ENCODE measurements around the gene PIP5K1B.

Gene PIP5K1B

DNA sequence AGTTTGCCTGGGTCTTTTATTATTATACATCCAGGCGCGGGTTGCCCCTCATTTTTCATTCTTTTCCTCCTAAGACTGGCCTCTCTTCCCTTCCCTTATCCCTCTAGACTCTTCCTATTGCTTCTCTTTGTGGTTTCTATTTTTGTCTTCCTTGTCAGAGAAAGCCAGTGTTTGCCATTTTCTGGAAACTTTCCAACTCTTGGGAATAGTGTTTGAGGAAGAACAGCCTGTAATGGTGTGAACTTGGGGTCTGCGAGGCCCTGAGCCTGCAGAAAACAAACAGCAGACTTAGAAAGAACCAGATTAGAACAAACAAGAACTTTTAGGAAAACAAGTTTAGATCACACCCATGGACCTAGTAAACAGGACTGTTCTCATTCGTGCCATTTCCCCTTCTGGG is 293.3 kb downstream of the PIP5K1B start:
- ChIA-PET POLR2A (ENCODE audit: low non-redundant PET) (interaction anchor here (0.7 kb wide), 1 partner anchor 219 kb away, joined by 4 read pairs; no protein-coding TSS in a partner anchor), CTCF (interaction anchor here (1.0 kb wide), 1 partner anchor 13 kb away, joined by 3 read pairs; no protein-coding TSS in a partner anchor)
- H3K27ac ChIP-seq, result no peak overlapping the region
- DNase-seq (ENCODE audit: low spot score), result no peak
- TF ChIP-seq, protein P1, sequence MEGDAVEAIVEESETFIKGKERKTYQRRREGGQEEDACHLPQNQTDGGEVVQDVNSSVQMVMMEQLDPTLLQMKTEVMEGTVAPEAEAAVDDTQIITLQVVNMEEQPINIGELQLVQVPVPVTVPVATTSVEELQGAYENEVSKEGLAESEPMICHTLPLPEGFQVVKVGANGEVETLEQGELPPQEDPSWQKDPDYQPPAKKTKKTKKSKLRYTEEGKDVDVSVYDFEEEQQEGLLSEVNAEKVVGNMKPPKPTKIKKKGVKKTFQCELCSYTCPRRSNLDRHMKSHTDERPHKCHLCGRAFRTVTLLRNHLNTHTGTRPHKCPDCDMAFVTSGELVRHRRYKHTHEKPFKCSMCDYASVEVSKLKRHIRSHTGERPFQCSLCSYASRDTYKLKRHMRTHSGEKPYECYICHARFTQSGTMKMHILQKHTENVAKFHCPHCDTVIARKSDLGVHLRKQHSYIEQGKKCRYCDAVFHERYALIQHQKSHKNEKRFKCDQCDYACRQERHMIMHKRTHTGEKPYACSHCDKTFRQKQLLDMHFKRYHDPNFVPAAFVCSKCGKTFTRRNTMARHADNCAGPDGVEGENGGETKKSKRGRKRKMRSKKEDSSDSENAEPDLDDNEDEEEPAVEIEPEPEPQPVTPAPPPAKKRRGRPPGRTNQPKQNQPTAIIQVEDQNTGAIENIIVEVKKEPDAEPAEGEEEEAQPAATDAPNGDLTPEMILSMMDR (conservative IDR thresholded peaks at IDR 0.05; ENCODE audit: low read depth), result no peak

DNA sequence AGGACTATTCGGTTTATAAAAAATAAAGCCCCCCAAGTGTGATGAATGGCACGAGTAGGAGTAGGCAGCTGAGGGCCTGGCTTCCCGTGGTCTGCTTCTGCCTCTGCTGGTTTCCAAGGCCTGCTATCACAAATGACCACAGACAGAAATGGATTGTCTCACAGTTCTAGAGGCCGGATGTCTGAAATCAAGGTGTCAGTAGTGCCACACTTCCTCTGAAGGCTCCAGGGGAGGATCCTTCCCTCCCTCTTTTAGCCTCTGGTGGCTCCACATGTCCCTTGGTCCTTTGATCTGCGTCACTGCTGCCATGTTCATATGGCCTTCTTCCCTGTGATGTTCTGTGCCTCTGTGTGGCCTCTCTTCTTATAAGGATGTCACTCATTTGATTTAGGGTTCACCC is 293.8 kb downstream of the PIP5K1B start:
- no peak overlapping the region for H3K27ac ChIP-seq
- CTCF ChIA-PET, result interaction anchor here (0.5 to 1.3 kb wide), 10 partner anchors 11 to 415 kb away, joined by 3 to 8 read pairs (median 4); no protein-coding TSS in a partner anchor
- TF ChIP-seq, protein P1 (conservative IDR thresholded peaks at IDR 0.05; ENCODE audit: low read depth), result no peak
- DNase-seq (ENCODE audit: low spot score), result no peak
- POLR2A ChIA-PET (ENCODE audit: low non-redundant PET), result no interaction called here

DNA sequence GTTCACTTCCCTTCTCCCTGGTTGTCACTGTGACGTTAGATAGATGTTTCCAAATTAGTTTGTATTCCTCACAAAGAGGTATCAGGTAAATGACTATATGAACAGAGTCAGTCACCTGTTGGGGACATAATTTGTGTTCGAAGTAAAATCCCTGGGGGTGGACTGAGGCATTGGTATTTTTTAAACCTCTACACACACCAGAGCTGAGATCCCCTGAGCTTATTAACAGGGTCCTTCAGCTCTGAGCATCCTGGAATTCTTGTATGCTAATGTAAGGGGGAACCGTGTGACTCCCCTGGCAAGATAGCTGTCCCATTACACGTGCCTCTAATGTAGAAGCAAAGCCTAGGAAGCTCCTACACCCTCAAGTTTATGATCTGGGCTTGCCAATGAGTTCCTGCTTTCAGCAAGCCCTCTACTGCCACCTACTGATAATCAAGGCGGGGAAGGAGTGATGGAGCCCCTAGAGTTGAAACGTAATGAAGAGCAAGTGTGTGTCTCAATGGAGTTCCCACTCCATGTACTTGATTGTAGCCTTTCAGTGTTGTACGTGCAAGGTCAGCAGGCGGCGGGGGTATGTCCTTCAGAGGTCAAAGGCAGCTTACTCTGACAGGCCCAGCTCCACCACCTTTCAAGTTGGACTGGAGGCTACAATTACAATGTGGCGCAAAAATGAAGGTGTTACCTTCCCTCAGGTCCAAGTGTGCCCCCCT is 294.5 kb downstream of the PIP5K1B start:
- TF ChIP-seq, protein P1 (conservative IDR thresholded peaks at IDR 0.05; ENCODE audit: low read depth), result peak; percentile 65
- DNase-seq (ENCODE audit: low spot score), result peak; percentile 76
- ChIA-PET CTCF (interaction anchor here (0.5 to 1.3 kb wide), 24 partner anchors 10 to 1952 kb away, joined by 3 to 18 read pairs (median 3); no protein-coding TSS in a partner anchor), POLR2A (ENCODE audit: low non-redundant PET) (no interaction called here)
- no peak overlapping the region for H3K27ac ChIP-seq

DNA sequence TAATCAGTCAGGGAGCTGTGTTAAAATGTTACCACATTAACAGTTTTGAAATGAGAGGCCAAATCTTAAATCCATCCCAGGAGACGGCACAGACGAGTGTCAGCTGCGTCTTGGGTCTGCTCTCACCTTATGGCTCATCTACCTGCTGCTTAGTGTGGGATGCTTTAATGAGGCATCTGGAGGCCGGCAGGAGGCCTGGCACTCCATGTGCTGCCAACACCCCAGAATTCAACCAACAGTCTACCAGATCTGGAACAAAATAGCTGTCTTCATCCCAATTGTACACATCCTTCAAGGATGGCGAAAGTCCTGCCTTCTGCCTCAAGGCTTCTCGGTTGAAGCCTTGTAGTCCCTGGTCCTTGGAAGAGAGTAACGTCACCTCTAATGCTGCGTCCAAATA is 296.9 kb downstream of the PIP5K1B start:
- TF ChIP-seq, protein P1 (conservative IDR thresholded peaks at IDR 0.05; ENCODE audit: low read depth), result no peak
- POLR2A ChIA-PET (ENCODE audit: low non-redundant PET), result no interaction called here
- no peak for DNase-seq (ENCODE audit: low spot score)
- CTCF ChIA-PET, result no interaction called here
- H3K27ac ChIP-seq, result no peak overlapping the region

DNA sequence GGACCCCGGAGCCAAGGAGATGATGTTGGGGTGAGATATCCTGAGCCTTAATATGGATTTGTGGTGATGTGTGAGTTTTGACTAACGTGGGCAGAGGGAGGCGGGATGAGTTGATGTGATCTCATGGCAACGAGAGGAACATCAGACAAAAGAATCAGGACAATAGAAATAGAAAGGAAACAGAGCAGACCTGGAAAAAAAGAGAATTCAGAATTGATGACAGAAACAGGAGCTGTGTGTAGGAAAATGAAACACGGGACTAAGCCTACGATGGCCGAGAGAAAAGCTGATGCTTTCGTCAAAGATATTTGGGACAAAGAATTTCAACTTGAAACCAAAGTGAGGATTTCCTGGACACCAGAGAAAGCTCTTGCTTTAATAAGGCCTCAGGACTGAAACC is 298.0 kb downstream of the PIP5K1B start:
- CTCF ChIA-PET, result no interaction called here
- TF ChIP-seq, protein P1 (conservative IDR thresholded peaks at IDR 0.05; ENCODE audit: low read depth), result no peak
- POLR2A ChIA-PET (ENCODE audit: low non-redundant PET), result interaction anchor here (0.6 to 0.7 kb wide), 2 partner anchors 171 to 200 kb away, joined by 3 read pairs; partner anchors contain the start of gene TJP2
- H3K27ac ChIP-seq, result no peak overlapping the region
- no peak for DNase-seq (ENCODE audit: low spot score)

DNA sequence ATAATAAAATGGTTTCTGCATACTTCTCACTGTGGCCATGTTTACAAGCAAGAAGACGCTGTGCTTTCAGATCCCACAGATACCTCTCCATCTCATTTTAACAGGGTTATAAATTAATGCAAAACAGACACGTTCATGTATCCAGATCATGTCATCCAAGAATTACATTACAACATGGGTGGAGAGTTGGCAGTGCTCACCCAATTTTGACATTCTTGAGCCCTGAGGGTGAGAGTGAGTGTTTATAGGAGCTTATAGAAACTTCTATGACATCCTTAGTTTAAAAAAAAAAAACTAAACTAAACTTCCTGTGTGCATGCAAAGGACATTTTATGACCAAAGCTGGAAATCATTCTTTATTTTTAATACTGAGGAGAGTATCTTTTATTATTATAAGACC is 299.8 kb downstream of the PIP5K1B start:
- H3K27ac ChIP-seq, result no peak overlapping the region
- DNase-seq (ENCODE audit: low spot score), result no peak
- ChIA-PET CTCF (interaction anchor here (0.6 kb wide), 2 partner anchors 247 to 421 kb away, joined by 3 read pairs; no protein-coding TSS in a partner anchor), POLR2A (ENCODE audit: low non-redundant PET) (no interaction called here)
- TF ChIP-seq, protein P1 (conservative IDR thresholded peaks at IDR 0.05; ENCODE audit: low read depth), result no peak

Data from RWPE1 (cell line).